ENCODE data around the gene ZNF716. TPM values are rescaled to one million over a fixed set of nuclear protein-coding genes. Genes with fewer than 3 reads are reported as not detected.
"Not testable (repeated sequence)": the region's sequence is repeated elsewhere in the genome, so short reads cannot be mapped to it uniquely, and the experiment has no call there.

Gene ZNF716
- total and polyA plus RNA-seq, 2 experiments from 2014 or later = not detected

DNA sequence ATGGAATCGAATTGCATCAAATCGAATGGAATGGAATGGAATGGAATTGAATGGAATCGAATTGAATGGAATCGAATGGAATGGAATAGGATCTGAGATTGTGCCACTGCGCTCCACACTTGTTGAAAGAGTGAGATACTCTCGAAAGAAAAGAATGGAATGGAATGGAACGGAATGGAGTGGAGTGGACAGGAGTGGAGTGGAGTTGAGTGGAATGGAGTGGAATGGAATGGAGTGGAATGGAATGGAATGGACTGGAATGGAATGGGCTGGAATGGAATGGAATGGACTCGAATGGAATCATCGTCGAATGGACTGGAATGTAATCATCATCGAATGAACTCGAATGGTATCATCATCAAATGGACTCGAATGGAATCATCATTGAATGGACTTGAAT lies 38.0 kb downstream of the ZNF716 start:
- H3K79me2 ChIP-seq = no peaks in the 10 kb centered on the region
- no peaks in the 10 kb centered on the region for H4K20me1 ChIP-seq (ENCODE audit: insufficient read depth, poor library complexity, severe bottlenecking)
- WGBS (ENCODE audit: low lambda C conversion rate, missing lambda C conversion rate) = 85% methylated on average over 13 of the region's 13 CpGs
- TF ChIP-seq CTCF (IDR thresholded peaks at IDR 0.05; ENCODE audit: poor library complexity) (no peak), EZH2phosphoT487 (IDR thresholded peaks at IDR 0.05; ENCODE audit: low read depth, severe bottlenecking, unreplicated experiment) (no peak), EZH2 (IDR thresholded peaks at IDR 0.05; ENCODE audit: borderline replicate concordance) (no peak)
- no peaks in the 10 kb centered on the region for H3K9me2 ChIP-seq (replicated peaks; ENCODE audit: insufficient read depth)
- no peak overlapping the region for H3K27ac ChIP-seq
- H3K4me2 ChIP-seq = no peak overlapping the region
- H3K4me1 ChIP-seq (ENCODE audit: insufficient read depth) = no peaks in the 10 kb centered on the region
- H3K27me3 ChIP-seq = no peaks in the 10 kb centered on the region
- H3K36me3 ChIP-seq (replicated peaks; ENCODE audit: insufficient read depth, low read depth) = no peaks in the 10 kb centered on the region
- DNase-seq (ENCODE audit: low spot score) = no peak
- H2AFZ ChIP-seq = no peak overlapping the region
- H3K9me3 ChIP-seq (ENCODE audit: low read depth) = no peaks in the 10 kb centered on the region
- no peak overlapping the region for H3K4me3 ChIP-seq

DNA sequence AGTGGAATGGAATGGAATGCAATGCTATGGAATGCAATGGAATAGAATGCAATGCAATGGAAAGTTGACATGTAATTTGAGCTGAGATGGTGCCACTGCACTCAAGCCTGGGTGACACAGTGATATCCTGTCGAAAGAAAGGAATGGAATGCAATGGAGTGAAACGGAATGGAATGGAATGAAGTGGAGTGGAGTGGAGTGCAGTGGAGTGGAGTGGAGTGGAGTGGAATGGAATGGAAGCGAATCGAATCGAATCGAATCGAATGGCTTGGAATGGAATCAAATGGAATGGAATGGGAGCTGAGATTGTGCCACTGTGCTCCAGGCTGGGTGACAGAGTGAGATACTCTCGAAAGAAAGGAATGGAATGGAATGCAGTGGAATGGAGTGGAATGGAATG lies 45.1 kb downstream of the ZNF716 start:
- H3K9me3 ChIP-seq (ENCODE audit: low read depth); H2AFZ ChIP-seq; H3K79me2 ChIP-seq; H4K20me1 ChIP-seq (ENCODE audit: insufficient read depth, poor library complexity, severe bottlenecking); H3K4me3 ChIP-seq; H3K27ac ChIP-seq; DNase-seq (ENCODE audit: low spot score); H3K9me2 ChIP-seq (replicated peaks; ENCODE audit: insufficient read depth); H3K36me3 ChIP-seq (replicated peaks; ENCODE audit: insufficient read depth, low read depth); H3K4me1 ChIP-seq (ENCODE audit: insufficient read depth); H3K27me3 ChIP-seq; H3K4me2 ChIP-seq: not testable (repeated sequence)
- 74% methylated on average over 8 of the region's 8 CpGs for WGBS (ENCODE audit: low lambda C conversion rate, missing lambda C conversion rate)

DNA sequence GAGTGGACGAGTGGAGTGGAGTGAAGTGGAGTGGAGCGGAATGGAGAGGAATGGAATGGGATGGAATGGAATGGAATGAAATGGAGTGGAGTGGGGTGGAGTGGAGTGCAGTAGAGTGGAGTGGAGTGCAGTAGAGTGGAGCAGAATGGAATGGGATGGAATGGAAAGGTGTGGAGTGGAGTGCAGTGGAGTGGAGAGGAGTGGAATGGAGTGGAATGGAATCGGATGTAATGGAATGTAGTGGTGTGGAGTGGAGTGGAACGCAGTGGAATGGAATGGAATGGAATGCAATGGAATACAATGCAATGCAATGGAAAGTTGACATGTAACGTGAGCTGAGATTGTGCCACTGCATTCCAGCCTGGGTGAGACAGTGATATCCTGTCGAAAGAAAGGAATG lies 46.4 kb downstream of the ZNF716 start:
- Histone ChIP-seq H3K27ac (no peak overlapping the region), H3K9me3 (ENCODE audit: low read depth) (no peaks in the 10 kb centered on the region), H4K20me1 (ENCODE audit: insufficient read depth, poor library complexity, severe bottlenecking) (no peaks in the 10 kb centered on the region), H3K27me3 (no peaks in the 10 kb centered on the region), H3K36me3 (replicated peaks; ENCODE audit: insufficient read depth, low read depth) (no peaks in the 10 kb centered on the region), H3K9me2 (replicated peaks; ENCODE audit: insufficient read depth) (no peaks in the 10 kb centered on the region), H3K4me3 (no peak overlapping the region), H3K4me1 (ENCODE audit: insufficient read depth) (no peaks in the 10 kb centered on the region), H3K4me2 (no peak overlapping the region), H2AFZ (no peak overlapping the region), H3K79me2 (no peaks in the 10 kb centered on the region)
- TF ChIP-seq EZH2 (IDR thresholded peaks at IDR 0.05; ENCODE audit: borderline replicate concordance) = no peak
- no peak for TF ChIP-seq EZH2phosphoT487 (IDR thresholded peaks at IDR 0.05; ENCODE audit: low read depth, severe bottlenecking, unreplicated experiment)
- no peak for TF ChIP-seq CTCF (IDR thresholded peaks at IDR 0.05; ENCODE audit: poor library complexity)
- 55% methylated on average over 6 of the region's 6 CpGs for WGBS (ENCODE audit: low lambda C conversion rate, missing lambda C conversion rate)
- DNase-seq (ENCODE audit: low spot score) = no peak

GRCh38 chr7:57505176-57505575 lies 55.2 kb downstream of the ZNF716 start:
- peaks cover 6% of the 10 kb centered on the region for H3K9me3 ChIP-seq (ENCODE audit: low read depth)
- 40% methylated on average over 1 of the region's 1 CpG for WGBS (ENCODE audit: low lambda C conversion rate, missing lambda C conversion rate)
- no peaks in the 10 kb centered on the region for H3K4me1 ChIP-seq (ENCODE audit: insufficient read depth)
- no peaks in the 10 kb centered on the region for H3K79me2 ChIP-seq
- no peaks in the 10 kb centered on the region for H3K36me3 ChIP-seq (replicated peaks; ENCODE audit: insufficient read depth, low read depth)
- H3K27ac ChIP-seq = no peak overlapping the region
- no peak overlapping the region for H3K4me3 ChIP-seq
- H4K20me1 ChIP-seq (ENCODE audit: insufficient read depth, poor library complexity, severe bottlenecking) = no peaks in the 10 kb centered on the region
- H2AFZ ChIP-seq = no peak overlapping the region
- H3K9me2 ChIP-seq (replicated peaks; ENCODE audit: insufficient read depth) = no peaks in the 10 kb centered on the region
- H3K4me2 ChIP-seq = no peak overlapping the region
- TF ChIP-seq EZH2phosphoT487 (IDR thresholded peaks at IDR 0.05; ENCODE audit: low read depth, severe bottlenecking, unreplicated experiment) (no peak), CTCF (IDR thresholded peaks at IDR 0.05; ENCODE audit: poor library complexity) (no peak), EZH2 (IDR thresholded peaks at IDR 0.05; ENCODE audit: borderline replicate concordance) (no peak)
- no peaks in the 10 kb centered on the region for H3K27me3 ChIP-seq
- DNase-seq (ENCODE audit: low spot score) = no peak

MicroRNAs encoded within 50 kb of the gene (microRNA counts, 767-probe panel; counts per million panel counts)
- not detected for microRNA hsa-miR-3147

Small RNAs within 50 kb of the gene (microRNA-seq; reads per million reads assigned to microRNA genes)
- not detected for gene MIR3147

Small RNAs within 50 kb of the gene (small RNA-seq; reads per million reads assigned to genes)
- not detected for gene MIR3147

Data from hepatocyte (in vitro differentiated cells).